Nephron progenitor cell (in vitro differentiated cells): ENCODE results near the gene METRNL.

Experiments used
- DNase-seq: peaks from one replicate; pipeline ENCODE4 v3.0.0; 2021
- H3K27ac Mint-ChIP-seq: 2 replicates; pipeline ENCODE4 v1.8.0; 2021; ENCODE audit warnings: mild to moderate bottlenecking, moderate library complexity, mixed read lengths
- H3K27me3 Mint-ChIP-seq: 2 replicates; pipeline ENCODE4 v1.8.0; 2021; ENCODE audit warnings: mild to moderate bottlenecking, low read depth, mixed read lengths; ENCODE audit not compliant: poor library complexity
- H3K36me3 Mint-ChIP-seq: 2 replicates; pipeline ENCODE4 v1.8.0; 2021; ENCODE audit warnings: low read depth, mixed read lengths
- H3K4me1 Mint-ChIP-seq: 2 replicates; pipeline ENCODE4 v1.8.0; 2021; ENCODE audit warnings: mixed read lengths
- H3K4me3 Mint-ChIP-seq: 2 replicates; pipeline ENCODE4 v1.8.0; 2021; ENCODE audit warnings: mild to moderate bottlenecking, moderate library complexity, mixed read lengths
- H3K9me3 Mint-ChIP-seq: 2 replicates; pipeline ENCODE4 v1.8.0; 2021; ENCODE audit warnings: mild to moderate bottlenecking, moderate library complexity, mixed read lengths
- CTCF ChIP-seq: fragments of 200-600 bp; sonication (generic); IDR thresholded peaks from 2 replicates; pipeline ENCODE4 v1.5.0; 2021; ENCODE audit warnings: antibody characterized with exemption

Gene METRNL

GRCh38 chr17:83098241-83099085 lies 19.1 kb downstream of the METRNL start:
- Mint-ChIP-seq H3K4me1 (peaks cover 41% of the 10 kb centered on the region), H3K4me3 (no peak overlapping the region), H3K27me3 (peaks cover 2% of the 10 kb centered on the region), H3K36me3 (peaks cover 9% of the 10 kb centered on the region), H3K9me3 (no peaks in the 10 kb centered on the region), H3K27ac (no peak overlapping the region)
- no peak for TF ChIP-seq CTCF
- DNase-seq, result no peak

GRCh38 chr17:83099086-83099555 lies 19.7 kb downstream of the METRNL start:
- no peak for TF ChIP-seq CTCF
- Mint-ChIP-seq H3K27me3 (no peaks in the 10 kb centered on the region), H3K9me3 (no peaks in the 10 kb centered on the region), H3K36me3 (peaks cover 9% of the 10 kb centered on the region), H3K4me1 (peaks cover 42% of the 10 kb centered on the region), H3K27ac (no peak overlapping the region), H3K4me3 (no peak overlapping the region)
- DNase-seq, result no peak

DNA sequence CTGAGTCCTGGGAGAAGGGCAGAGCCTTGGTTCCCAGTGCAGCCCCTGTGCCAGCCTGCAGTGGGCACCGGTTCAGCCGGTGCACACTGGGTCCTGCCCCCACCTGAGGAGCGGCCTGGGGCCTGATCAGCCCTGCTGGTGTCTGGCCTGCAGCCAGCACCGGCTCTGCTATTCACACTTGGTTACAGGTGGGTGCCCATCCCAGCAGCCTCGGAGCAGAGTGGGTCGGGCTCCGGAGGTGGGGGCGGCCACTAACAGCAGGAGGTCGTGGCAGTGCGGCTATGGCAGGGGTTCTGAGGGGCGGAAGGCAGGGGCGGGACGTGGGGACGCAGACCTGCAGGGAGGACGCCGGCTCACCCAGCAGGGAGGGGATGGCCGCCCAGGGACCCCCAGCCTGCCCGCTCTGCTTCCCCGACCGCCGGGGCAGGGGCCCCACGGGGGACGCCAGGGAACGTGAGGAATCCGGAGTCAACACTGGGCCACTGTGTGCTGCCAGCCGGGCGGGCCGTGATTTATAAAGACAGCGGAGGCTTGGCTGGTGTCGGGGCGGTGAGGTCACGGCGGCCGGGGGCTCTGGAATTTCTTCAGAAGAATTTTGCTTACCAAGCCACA lies 20.3 kb downstream of the METRNL start:
- TF ChIP-seq CTCF, result no peak
- DNase-seq, result peak; percentile 81
- H3K4me3 Mint-ChIP-seq, result peak overlapping the region; percentile 64
- peaks cover 47% of the 10 kb centered on the region for H3K4me1 Mint-ChIP-seq
- H3K9me3 Mint-ChIP-seq, result no peaks in the 10 kb centered on the region
- peaks cover 8% of the 10 kb centered on the region for H3K36me3 Mint-ChIP-seq
- H3K27me3 Mint-ChIP-seq, result no peaks in the 10 kb centered on the region
- no peak overlapping the region for H3K27ac Mint-ChIP-seq

DNA sequence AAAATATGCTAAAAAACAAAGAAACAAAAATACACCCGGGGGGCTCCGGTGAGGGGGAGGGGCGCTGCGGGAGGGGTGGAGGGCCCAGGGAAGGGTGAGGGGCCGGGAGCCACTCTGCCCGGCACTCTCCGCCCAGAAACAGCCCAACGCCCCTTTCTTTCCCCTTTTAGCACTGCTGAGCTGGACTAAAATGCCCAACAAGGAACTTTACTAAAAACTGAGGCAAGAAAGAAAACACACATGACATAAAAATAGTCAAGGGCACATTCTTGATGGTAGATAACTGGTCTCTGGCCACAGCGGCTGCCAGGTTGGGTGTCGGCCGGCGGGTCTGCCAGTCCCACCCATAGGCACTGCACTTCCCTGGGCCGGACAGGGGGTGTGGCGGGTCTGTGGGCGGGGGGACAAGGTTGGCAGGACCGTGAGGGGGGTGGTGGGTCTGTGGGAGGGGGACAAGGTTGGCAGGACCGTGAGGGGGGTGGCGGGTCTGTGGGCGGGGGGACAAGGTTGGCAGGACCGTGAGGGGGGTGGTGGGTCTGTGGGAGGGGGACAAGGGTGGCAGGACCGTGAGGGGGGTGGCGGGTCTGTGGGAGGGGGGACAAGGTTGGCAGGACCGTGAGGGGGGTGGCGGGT lies 20.9 kb downstream of the METRNL start:
- TF ChIP-seq CTCF, result no peak
- Mint-ChIP-seq H3K36me3 (peaks cover 5% of the 10 kb centered on the region), H3K9me3 (no peaks in the 10 kb centered on the region), H3K4me3 (peak overlapping the region; percentile 64), H3K27me3 (no peaks in the 10 kb centered on the region), H3K4me1 (peaks cover 47% of the 10 kb centered on the region), H3K27ac (no peak overlapping the region)
- no peak for DNase-seq

- Mint-ChIP-seq H3K9me3 (no peaks in the 10 kb centered on the region), H3K27me3 (no peaks in the 10 kb centered on the region), H3K4me3 (no peak overlapping the region), H3K36me3 (peaks cover under 1% of the 10 kb centered on the region), H3K27ac (no peak overlapping the region), H3K4me1 (peaks cover 50% of the 10 kb centered on the region)
- TF ChIP-seq CTCF, result no peak
- DNase-seq, result no peak
Observed at GRCh38 chr17:83100853-83101391, 21.5 kb downstream of the METRNL start.
